Measurements from ENCODE around the gene KIF9.
"Not testable (repeated sequence)": the region's sequence is repeated elsewhere in the genome, so short reads cannot be mapped to it uniquely, and the experiment has no call there.

Gene KIF9

DNA sequence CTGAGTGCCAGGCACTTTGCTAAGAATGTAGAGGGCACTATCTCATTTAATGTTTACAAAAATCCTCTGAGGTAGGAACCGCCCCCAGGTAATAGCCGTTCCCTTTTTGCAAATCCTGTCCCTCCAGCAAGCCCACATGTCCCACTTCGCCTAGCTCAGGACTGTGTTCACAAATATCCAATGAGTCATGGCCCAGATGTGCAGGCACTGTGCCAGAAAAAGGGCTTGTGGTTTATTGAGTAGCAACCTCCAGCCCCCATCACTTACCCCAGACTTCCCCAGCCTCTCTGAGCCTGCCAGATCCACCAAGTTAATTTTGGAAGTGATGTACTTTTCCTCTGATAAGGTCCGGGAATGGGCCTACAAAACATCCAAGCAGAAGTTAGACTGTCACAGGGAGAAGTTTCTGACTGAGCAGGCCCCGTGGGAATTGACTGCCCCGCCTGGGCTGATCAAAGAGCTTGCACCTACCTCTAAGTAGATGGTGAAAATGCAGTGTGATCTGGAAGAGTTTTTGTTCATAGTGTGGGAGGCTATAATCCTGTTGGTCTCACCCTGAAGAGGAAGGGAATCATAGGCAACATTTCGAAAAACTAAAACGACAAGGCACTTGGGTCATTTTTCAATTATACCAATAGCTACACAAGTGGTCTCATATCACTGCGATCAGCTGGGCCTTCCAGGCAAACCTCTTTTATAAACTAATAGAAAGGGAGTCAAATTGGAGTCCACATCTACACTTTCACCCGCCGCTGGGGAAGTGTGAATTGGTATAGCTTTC, 15.7 kb downstream of the KIF9 start:
- no peak overlapping the region for H3K9ac ChIP-seq (ENCODE audit: low read length)
- H3K36me3 ChIP-seq (ENCODE audit: control insufficient read depth, insufficient read depth, low read length, severe bottlenecking), result no peaks in the 10 kb centered on the region
- H3K9me3 ChIP-seq (ENCODE audit: control insufficient read depth, low read length), result no peaks in the 10 kb centered on the region
- H3K4me3 ChIP-seq (ENCODE audit: low read length), result no peak overlapping the region
- DNase-seq (ENCODE audit: low read depth), result peak; percentile 91
- no peaks in the 10 kb centered on the region for H3K27me3 ChIP-seq (replicated peaks; ENCODE audit: control insufficient read depth, insufficient read depth, low read length)
- H3K4me1 ChIP-seq (ENCODE audit: control insufficient read depth, insufficient read depth, low read length), result peaks cover 8% of the 10 kb centered on the region

DNA sequence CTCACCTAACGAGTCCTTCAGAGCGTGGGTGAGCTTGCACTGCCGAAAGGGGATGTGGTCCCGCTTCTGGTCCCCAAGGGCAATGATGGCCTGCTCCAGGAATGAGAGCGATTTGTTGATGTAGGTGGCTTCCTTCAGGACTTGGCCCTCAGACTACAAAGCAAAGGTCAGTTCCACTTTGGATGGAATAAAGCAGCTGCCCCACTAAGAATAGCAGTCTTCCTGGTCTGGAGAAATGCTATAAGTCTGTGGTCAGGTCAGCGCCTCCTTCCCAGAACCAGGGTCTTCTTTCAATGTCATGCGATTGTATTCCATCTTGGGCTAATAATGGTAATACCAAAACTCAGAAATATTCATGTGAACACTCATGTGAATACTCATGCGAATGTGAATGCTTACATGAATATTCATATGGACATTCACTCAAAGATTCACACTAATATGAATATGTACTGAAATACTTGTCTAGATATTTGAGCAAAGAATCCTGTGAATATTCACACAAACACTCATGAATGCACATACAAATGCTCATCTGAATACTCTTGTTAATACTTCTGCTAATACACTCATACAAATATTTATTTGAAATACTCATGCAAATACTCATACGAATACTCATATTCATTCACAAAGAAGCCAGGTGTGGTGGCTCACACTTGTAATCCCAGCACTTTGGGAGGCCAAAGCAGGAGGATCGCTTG, 16.7 kb downstream of the KIF9 start:
- peaks cover 8% of the 10 kb centered on the region for H3K4me1 ChIP-seq (ENCODE audit: control insufficient read depth, insufficient read depth, low read length)
- no peaks in the 10 kb centered on the region for H3K36me3 ChIP-seq (ENCODE audit: control insufficient read depth, insufficient read depth, low read length, severe bottlenecking)
- H3K27me3 ChIP-seq (replicated peaks; ENCODE audit: control insufficient read depth, insufficient read depth, low read length), result no peaks in the 10 kb centered on the region
- no peak for DNase-seq (ENCODE audit: low read depth)
- no peak overlapping the region for H3K9ac ChIP-seq (ENCODE audit: low read length)
- no peak overlapping the region for H3K4me3 ChIP-seq (ENCODE audit: low read length)
- no peaks in the 10 kb centered on the region for H3K9me3 ChIP-seq (ENCODE audit: control insufficient read depth, low read length)

DNA sequence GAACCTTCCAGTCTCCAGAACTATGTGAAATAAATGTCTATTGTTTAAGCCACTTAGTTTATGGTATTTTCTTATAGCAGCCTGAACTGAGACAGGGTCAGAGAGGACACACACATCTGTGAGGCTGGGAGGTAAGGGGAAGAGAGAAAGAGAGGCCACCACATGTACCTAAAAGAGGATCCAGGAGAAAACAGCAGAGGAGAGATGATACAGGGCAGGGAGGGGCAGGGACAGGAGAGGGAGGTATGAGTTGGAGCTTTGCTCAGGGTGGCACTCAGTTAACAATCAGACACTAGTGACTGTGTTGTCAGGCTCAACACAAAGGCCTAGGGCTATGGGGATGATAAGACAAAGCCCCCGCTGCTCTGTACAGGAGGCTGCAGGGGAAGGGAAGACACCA, 17.6 kb downstream of the KIF9 start:
- Histone ChIP-seq H3K9me3 (ENCODE audit: control insufficient read depth, low read length) (no peaks in the 10 kb centered on the region), H3K27me3 (replicated peaks; ENCODE audit: control insufficient read depth, insufficient read depth, low read length) (no peaks in the 10 kb centered on the region), H3K4me3 (ENCODE audit: low read length) (no peak overlapping the region), H3K36me3 (ENCODE audit: control insufficient read depth, insufficient read depth, low read length, severe bottlenecking) (no peaks in the 10 kb centered on the region), H3K9ac (ENCODE audit: low read length) (no peak overlapping the region), H3K4me1 (ENCODE audit: control insufficient read depth, insufficient read depth, low read length) (peaks cover 8% of the 10 kb centered on the region)
- no peak for DNase-seq (ENCODE audit: low read depth)

DNA sequence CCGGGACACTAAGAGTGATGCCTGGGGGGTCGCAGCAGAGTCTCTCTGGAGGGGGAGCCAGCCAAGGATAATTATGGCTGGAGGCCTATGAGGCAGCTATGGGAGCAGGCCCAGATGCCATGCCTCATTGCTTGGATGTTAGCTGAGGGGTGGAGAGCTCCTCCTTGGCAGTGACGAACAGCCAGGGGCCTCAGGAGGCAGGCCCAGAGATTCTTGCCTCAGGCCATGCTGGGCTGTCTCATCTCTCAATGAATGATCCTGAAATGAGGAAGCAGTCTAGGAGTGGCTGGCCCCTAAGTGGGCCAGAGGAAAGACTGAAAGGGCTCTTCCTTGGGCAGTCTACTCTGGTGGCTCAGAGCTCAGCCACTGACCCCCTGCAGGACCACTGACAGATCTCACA, 21.3 kb downstream of the KIF9 start:
- DNase-seq (ENCODE audit: low read depth), result peak; percentile 48
- H3K9ac ChIP-seq (ENCODE audit: low read length), result no peak overlapping the region
- no peak overlapping the region for H3K4me3 ChIP-seq (ENCODE audit: low read length)
- H3K27me3 ChIP-seq (replicated peaks; ENCODE audit: control insufficient read depth, insufficient read depth, low read length), result peaks cover 8% of the 10 kb centered on the region
- no peaks in the 10 kb centered on the region for H3K9me3 ChIP-seq (ENCODE audit: control insufficient read depth, low read length)
- no peaks in the 10 kb centered on the region for H3K36me3 ChIP-seq (ENCODE audit: control insufficient read depth, insufficient read depth, low read length, severe bottlenecking)
- H3K4me1 ChIP-seq (ENCODE audit: control insufficient read depth, insufficient read depth, low read length), result no peaks in the 10 kb centered on the region

DNA sequence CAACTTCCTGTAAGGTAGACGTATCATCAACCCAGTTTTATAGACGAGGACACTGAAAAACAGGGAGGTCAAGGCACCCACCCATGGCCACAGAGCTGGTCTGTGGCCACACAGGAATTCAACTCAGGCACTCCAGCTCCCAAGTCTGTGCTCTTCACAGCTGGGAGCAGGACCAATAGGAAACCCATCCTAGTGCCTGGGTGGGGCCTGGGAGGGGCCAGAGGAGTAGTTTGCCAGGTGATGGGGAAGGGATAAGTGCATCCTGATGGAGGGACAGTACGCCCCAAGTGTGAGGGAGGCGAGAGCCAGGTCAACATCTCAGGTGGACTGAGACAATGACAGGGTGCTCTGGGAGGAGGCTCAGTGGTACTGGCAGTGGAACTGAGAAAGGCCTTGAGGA, 22.0 kb downstream of the KIF9 start:
- H3K9me3 ChIP-seq (ENCODE audit: control insufficient read depth, low read length), result no peaks in the 10 kb centered on the region
- H3K36me3 ChIP-seq (ENCODE audit: control insufficient read depth, insufficient read depth, low read length, severe bottlenecking), result no peaks in the 10 kb centered on the region
- H3K4me1 ChIP-seq (ENCODE audit: control insufficient read depth, insufficient read depth, low read length), result no peaks in the 10 kb centered on the region
- no peak overlapping the region for H3K9ac ChIP-seq (ENCODE audit: low read length)
- H3K4me3 ChIP-seq (ENCODE audit: low read length), result no peak overlapping the region
- H3K27me3 ChIP-seq (replicated peaks; ENCODE audit: control insufficient read depth, insufficient read depth, low read length), result peaks cover 8% of the 10 kb centered on the region
- DNase-seq (ENCODE audit: low read depth), result no peak

DNA sequence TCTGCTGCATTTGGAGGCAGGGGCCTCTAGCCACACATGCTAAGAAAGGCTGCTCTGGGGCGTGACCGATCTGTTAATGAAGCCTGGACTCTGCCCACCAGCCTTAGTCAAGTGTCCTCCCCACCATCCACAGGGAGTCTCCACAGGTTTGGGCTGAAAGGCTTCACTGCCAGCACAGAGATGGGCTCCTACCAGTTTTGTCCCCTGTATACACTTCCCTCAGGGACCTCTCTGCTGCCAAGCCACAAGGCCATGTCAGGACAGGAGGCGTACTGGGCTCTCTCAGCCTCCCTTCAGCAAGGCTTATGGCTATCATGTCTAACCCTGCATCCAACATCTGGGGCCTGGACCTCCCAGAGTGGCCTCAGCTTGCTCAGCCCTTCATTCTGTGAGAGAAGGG, 23.5 kb downstream of the KIF9 start:
- no peak for DNase-seq (ENCODE audit: low read depth)
- Histone ChIP-seq H3K9me3 (ENCODE audit: control insufficient read depth, low read length) (no peaks in the 10 kb centered on the region), H3K4me1 (ENCODE audit: control insufficient read depth, insufficient read depth, low read length) (no peaks in the 10 kb centered on the region), H3K36me3 (ENCODE audit: control insufficient read depth, insufficient read depth, low read length, severe bottlenecking) (no peaks in the 10 kb centered on the region), H3K27me3 (replicated peaks; ENCODE audit: control insufficient read depth, insufficient read depth, low read length) (peaks cover 8% of the 10 kb centered on the region), H3K9ac (ENCODE audit: low read length) (no peak overlapping the region), H3K4me3 (ENCODE audit: low read length) (no peak overlapping the region)

DNA sequence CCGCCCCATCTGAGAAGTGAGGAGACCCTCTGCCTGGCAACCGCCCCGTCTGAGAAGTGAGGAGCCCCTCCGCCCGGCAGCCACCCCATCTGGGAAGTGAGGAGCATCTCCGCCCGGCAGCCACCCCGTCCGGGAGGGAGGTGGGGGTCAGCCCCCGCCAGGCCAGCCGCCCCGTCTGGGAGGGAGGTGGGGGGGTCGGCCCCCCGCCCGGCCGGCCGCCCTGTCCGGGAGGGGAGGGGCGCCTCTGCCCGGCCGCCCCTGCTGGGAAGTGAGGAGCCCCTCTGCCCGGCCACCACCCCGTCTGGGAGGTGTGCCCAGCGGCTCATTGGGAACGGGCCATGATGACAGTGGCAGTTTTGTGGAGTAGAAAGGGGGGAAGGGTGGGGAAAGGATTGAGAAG, 26.3 kb downstream of the KIF9 start:
- not testable (repeated sequence) for H3K9me3 ChIP-seq (ENCODE audit: control insufficient read depth, low read length); H3K4me1 ChIP-seq (ENCODE audit: control insufficient read depth, insufficient read depth, low read length); H3K4me3 ChIP-seq (ENCODE audit: low read length); DNase-seq (ENCODE audit: low read depth); H3K36me3 ChIP-seq (ENCODE audit: control insufficient read depth, insufficient read depth, low read length, severe bottlenecking); H3K27me3 ChIP-seq (replicated peaks; ENCODE audit: control insufficient read depth, insufficient read depth, low read length); H3K9ac ChIP-seq (ENCODE audit: low read length)

DNA sequence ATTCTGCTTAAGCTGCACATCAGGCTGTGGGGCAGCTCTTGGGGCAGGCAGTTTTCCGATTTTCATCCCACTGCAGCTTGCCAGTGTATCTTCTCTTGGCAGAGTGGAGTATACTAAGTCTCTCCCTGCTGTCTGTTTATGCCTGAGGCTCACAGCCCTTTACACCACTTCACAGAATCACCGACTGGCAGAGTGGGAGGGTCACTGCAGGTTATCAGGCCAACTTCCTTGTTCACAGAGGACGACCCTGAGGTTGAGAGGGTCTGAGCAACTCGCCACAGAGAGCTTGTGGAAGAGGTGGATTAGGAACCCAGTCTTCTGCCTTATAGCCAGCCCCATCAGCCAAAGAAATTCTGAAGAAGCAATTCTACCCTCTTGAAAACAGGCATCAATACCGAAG, 30.9 kb downstream of the KIF9 start:
- Histone ChIP-seq H3K27me3 (replicated peaks; ENCODE audit: control insufficient read depth, insufficient read depth, low read length) (no peaks in the 10 kb centered on the region), H3K36me3 (ENCODE audit: control insufficient read depth, insufficient read depth, low read length, severe bottlenecking) (no peaks in the 10 kb centered on the region), H3K9ac (ENCODE audit: low read length) (no peak overlapping the region), H3K4me1 (ENCODE audit: control insufficient read depth, insufficient read depth, low read length) (no peaks in the 10 kb centered on the region), H3K4me3 (ENCODE audit: low read length) (no peak overlapping the region), H3K9me3 (ENCODE audit: control insufficient read depth, low read length) (no peaks in the 10 kb centered on the region)
- no peak for DNase-seq (ENCODE audit: low read depth)

DNA sequence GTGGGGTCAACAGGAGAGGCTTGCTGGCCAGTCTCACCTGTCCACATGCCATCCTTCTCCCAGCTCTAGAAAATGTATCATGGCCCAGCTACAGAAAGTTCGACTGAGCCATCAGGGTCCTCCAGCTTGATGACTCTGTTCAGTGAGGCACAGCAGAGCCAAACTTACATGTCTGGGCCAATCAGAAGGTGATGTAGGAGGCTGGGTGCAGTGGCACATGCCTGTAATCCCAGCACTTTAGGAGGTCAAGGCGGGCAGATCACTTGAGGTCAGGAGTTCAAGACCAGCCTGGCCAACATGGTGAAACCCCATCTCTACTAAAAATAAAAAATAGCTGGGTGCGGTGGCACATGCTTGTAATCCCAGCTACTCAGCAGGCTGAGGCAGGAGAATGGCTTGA, 31.5 kb downstream of the KIF9 start:
- H3K4me3 ChIP-seq (ENCODE audit: low read length); H3K27me3 ChIP-seq (replicated peaks; ENCODE audit: control insufficient read depth, insufficient read depth, low read length); H3K9me3 ChIP-seq (ENCODE audit: control insufficient read depth, low read length); H3K9ac ChIP-seq (ENCODE audit: low read length); H3K4me1 ChIP-seq (ENCODE audit: control insufficient read depth, insufficient read depth, low read length); H3K36me3 ChIP-seq (ENCODE audit: control insufficient read depth, insufficient read depth, low read length, severe bottlenecking); DNase-seq (ENCODE audit: low read depth): not testable (repeated sequence)

DNA sequence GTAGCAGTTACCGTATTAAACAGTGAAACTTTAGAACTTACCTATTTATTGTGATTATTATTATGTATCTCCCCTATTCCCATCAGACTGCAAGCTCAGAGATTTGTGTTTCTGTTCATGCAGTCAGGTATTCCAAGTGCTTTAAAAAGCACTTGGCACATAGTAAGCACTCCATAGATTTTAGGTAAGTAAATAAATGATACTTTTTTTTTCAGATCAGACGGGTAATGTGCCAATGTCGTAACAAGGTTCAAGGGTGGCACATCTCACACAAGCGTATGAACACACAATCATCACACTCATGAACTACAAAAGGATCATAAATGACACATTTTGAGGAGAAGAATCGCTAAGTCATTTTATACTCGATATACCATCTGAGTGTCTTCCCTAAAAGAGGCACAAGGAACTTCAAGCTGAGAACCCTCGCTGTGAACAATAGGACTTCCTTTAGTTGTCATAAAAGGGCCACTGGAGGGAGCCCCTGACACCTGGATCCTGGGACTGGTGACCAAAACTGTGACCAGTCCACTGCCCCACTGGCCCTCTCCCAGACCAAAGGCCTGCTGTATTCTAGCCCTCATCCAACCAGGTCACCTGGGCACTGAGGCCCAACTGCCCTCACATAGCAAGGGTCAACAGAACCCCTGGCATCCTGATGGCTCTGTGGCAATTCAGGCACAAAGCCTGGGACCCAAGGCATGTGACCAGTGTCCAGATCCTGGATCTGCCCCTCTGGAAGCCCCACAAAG, 32.1 kb downstream of the KIF9 start:
- Histone ChIP-seq H3K4me1 (ENCODE audit: control insufficient read depth, insufficient read depth, low read length) (no peaks in the 10 kb centered on the region), H3K9ac (ENCODE audit: low read length) (no peak overlapping the region), H3K4me3 (ENCODE audit: low read length) (no peak overlapping the region), H3K9me3 (ENCODE audit: control insufficient read depth, low read length) (no peaks in the 10 kb centered on the region), H3K27me3 (replicated peaks; ENCODE audit: control insufficient read depth, insufficient read depth, low read length) (no peaks in the 10 kb centered on the region), H3K36me3 (ENCODE audit: control insufficient read depth, insufficient read depth, low read length, severe bottlenecking) (no peaks in the 10 kb centered on the region)
- DNase-seq (ENCODE audit: low read depth), result peak; percentile 43

Measured in adipocyte (in vitro differentiated cells).